HG03025 (cell line): ENCODE measurements around the gene NFKBIB.
"Not testable (repeated sequence)": the region's sequence is repeated elsewhere in the genome, so short reads cannot be mapped to it uniquely, and the experiment has no call there.

ENCODE experiments used
- ATAC-seq: cut with Tn5 transposase; IDR thresholded peaks from one replicate; pipeline ENCODE4 v1.9.1; 2021; ENCODE audit warnings: mild to moderate bottlenecking, moderate library complexity; ENCODE audit not compliant: unreplicated experiment, low FRiP score

NFKBIB gene, protein sequence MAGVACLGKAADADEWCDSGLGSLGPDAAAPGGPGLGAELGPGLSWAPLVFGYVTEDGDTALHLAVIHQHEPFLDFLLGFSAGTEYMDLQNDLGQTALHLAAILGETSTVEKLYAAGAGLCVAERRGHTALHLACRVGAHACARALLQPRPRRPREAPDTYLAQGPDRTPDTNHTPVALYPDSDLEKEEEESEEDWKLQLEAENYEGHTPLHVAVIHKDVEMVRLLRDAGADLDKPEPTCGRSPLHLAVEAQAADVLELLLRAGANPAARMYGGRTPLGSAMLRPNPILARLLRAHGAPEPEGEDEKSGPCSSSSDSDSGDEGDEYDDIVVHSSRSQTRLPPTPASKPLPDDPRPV

DNA sequence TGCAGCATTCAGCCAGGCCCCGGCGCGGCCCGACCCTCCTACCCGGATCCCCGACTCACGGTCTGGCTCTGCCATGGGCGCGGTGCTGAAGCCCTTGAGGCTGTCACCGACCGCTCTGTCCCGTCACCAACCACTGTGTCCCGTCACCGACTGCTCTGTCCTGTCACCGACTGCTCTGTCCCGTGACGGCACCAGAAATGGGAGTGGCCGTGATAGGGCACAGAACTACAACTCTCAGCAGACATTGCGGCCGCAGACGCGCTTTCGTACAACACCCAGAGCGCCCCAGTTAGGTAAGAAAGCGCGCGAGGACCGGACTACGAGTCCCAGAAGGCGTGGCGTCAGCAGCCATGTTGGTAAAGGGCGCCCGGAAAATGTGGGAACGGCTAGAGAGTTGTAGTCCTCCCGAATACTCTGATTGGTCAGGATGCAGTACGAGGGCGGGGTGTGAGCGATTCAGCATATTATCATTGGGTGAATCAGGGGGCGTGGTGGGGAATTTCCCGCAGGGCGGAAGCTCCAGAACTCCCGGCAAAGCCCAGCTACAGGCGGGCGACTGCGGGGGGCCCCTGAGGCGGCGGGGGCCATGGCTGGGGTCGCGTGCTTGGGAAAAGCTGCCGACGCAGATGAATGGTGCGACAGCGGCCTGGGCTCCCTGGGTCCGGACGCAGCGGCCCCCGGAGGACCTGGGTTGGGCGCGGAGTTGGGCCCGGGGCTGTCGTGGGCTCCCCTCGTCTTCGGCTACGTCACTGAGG lies at the start of gene NFKBIB, which contains the start of gene SIRT2:
Gene NFKBIB, plus strand, starts transcription at position 523 of the 755 bp plus-strand sequence. Its CDS starts 64 bp downstream, at position 587.
Gene SIRT2, minus strand, starts transcription at position 172 of the 755 bp plus-strand sequence. Its CDS starts 97 bp downstream, at position 75.
- peak; percentile 95 for ATAC-seq

DNA sequence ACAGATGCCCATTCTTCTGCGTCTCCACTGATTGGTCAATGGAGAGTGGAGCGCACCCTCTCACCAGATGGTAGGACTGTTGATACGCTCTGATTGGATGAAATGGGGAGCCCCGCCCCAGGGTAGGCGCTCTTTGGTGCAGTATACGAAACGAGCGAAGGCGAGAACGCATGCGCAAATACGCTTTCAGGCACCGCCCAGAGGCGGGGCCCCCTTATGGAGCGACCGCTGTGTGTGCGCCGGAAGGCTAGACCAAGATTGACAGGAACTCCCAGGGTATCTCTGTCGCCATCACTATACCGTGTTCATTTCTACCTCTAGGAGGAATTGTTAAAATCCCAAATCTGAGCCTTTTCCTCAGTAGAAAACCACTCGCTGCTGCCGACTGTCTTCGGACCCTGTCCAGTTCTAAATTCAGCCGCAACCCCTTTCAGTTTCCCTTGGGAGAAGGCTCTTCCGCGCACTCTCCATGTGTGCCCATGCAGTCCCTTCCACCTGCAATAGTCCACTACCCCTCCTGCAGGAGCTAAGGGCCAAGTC lies 49.3 kb upstream of the NFKBIB start:
- peak; percentile 64 for ATAC-seq

DNA sequence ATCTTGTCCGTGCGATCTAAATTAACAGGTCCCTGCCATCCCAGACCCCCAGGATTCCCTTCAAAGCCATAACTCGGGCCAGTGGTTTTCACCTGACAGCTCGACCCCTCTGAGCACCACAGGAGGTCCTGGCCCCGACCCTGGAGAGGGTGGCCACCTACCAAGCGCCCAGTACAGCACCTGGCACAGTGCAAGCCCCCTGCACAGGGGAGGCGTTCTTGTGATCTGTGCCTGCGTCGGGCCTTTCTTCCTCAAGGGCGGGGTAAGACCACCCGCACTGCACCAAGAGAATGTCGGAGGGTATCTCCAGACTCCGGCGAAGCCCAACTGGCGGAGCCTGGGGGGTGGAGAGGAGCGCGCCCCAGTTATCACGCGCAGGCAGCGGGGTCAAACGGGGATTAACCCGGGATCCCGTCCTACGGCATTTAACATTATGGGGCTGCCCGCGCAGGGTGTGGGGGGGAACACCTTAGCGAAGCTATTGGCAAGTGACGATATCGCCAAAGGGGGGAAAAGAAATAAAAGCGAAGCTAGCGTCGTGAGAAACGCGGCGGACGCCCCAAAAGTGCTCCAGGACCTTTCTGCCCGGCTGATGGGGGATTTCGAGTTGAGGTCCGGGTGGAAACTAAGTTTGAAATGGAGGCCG lies 48.7 kb upstream of the NFKBIB start:
- no peak for ATAC-seq

DNA sequence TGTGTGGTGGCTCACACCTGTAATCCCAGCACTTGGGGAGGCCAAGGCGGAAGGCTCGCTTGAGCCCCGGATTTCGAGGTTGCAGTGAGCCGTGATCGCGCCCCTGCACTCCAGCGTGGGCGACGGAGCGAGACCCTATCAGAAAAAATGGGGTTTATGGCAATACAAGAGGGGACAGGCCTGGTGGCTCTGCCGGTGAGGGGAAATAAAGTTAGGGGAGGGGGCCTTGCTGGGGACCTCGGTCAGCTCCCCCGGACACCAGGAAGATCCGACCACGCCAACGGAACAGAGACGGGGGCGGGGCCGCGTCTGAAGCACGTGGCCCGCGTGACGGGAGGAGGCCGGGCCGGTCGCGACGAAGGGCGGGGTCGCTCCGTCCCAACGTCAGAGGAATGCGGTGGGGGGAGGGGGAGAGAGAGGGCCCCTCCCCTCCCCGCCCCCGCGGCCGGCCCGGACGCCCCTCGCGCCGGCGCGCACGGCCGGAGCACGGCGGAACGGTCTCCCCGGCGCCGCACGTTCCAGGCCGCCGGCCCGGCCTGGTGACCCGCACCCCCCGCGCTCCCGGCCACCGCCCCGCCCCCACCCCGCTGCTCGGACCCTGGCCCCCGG lies 48.0 kb upstream of the NFKBIB start:
- ATAC-seq, result peak; percentile 21

DNA sequence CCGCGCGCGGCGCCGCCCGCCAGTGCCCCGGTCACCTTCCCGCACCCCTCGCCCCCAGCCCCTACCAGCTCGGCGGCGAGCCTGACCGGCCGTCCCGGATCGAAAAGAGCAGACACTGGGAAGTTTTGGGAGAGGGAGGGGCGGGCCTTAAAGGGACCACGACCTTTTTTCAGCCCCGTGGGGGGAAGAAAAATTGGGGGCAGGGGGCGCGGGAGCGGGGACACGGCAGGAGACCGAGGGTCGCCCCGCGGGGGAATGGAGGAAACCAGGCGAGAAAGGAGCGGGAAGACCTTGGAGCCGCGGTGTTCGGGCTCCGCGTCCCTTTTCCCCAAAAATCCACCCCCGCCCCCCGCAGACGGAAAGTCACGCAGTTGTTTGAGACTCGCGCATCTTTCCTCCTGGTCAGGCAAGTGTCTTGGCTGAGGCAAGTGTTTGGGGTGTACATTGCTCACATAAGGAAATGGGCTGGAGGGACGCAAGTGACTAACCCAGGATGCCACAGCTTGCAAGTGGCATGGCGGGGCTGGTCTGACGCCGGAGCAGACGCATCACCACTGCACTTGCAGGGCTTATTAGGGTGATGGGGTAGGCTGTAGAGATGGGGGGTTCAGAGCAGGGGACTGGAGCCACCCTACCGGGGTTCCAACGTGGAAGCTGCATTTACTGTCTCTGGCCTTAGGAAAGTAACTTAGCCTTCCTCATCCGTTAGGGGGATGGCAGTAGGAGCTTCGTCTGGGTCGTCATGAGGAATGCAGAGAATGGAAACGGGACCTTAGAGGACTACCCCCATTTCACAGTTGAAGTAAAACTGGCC lies 47.3 kb upstream of the NFKBIB start:
- ATAC-seq, result no peak

DNA sequence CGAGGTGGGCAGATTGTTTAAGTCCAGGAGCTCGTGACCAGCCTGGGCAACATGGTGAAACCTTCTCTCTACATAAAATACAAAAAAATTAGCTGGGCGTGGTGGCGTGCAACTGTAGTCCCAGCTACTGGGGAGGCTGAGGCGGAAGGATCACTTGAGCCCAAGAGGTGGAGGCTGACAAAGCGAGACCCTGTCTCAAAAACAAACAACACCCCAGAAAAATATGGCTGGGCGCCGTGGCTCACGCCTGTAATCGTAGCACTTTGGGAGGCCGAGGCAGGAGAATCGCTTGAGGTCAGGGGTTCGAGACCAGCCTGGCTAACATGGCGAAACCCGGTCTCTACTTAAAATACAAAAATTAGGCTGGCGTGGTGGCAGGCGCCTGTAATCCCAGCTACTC lies 46.6 kb upstream of the NFKBIB start:
- ATAC-seq, result no peak

DNA sequence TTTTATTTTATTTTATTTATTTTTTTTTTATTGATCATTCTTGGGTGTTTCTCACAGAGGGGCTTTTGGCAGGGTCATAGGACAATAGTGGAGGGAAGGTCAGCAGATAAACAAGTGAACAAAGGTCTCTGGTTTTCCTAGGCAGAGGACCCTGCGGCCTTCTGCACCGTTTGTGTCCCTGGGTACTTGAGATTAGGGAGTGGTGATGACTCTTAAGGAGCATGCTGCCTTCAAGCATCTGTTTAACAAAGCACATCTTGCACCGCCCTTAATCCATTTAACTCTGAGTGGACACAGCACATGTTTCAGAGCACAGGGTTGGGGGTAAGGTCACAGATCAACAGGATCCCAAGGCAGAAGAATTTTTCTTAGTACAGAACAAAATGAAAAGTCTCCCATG lies 44.8 kb upstream of the NFKBIB start:
- not testable (repeated sequence) for ATAC-seq

DNA sequence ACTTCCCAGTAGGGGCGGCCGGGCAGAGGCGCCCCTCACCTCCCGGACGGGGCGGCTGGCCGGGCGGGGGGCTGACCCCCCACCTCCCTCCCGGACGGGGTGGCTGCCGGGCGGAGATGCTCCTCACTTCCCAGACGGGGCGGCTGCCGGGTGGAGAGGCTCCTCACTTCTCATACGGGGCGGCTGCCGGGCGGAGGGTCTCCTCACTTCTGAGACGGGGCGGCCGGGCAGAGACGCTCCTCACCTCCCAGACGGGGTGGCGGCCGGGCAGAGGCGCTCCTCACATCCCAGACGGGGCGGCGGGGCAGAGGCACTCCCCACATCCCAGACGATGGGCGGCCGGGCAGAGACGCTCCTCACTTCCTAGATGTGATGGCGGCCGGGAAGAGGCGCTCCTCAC lies 44.0 kb upstream of the NFKBIB start:
- not testable (repeated sequence) for ATAC-seq

DNA sequence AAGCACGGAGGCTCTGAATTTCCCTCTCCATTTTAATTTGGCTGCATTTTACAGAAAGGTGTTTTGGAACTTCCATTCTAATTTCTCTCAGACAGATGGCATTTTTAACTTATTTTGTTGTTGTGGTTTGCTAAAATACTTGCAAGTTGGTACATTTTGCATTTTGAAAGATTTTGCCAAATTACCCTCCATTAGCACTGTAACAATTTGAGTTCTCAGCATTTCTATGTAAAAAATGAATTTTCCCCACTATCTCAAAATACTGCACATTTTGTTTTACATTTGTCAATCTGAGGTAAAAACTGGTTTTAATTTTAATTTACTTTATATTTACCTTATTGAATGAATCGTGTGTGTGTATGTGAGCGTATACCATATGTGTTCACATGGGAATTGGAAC lies 43.0 kb upstream of the NFKBIB start:
- ATAC-seq, result no peak

DNA sequence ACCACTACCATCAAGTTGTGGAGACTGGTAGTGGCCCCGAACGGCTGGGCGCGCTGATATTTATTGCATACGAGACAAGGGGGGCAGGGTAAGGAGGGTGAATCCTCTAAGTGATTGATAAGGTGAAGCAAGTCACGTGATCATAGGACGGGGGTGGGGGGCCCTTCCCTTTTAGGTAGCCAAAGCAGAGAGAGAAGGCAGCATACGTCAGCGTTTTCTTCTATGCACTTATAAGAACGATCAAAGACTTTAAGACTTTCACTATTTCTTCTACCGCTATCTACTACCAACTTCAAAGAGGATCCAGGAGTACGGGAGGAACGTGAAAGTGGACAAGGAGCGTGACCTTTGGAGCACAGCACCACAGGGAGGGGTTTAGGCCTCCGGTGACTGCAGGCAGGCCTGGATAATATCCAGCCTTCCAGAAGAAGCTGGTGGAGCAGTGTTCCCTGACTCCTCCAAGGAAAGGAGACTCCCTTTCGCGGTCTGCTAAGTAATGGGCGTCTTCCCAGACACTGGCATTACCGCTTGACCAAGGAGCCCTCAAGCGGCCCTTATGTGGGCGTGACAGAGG lies 40.1 kb upstream of the NFKBIB start:
- not testable (repeated sequence) for ATAC-seq

DNA sequence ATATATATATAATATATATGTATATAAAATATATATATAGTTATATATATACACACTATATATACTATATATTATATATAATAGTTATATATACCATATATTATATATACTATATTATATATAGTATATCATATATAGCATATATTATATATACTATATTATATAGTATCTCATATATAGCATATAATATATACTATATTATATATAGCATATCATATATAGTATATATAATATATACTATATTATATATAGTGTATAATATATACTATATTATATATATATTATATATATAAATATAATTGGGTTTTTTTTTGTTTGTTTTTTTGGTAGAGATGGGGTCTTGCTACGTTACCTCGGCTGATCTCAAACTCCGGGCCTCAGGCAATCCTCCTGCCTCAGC lies 38.4 kb upstream of the NFKBIB start:
- no peak for ATAC-seq

DNA sequence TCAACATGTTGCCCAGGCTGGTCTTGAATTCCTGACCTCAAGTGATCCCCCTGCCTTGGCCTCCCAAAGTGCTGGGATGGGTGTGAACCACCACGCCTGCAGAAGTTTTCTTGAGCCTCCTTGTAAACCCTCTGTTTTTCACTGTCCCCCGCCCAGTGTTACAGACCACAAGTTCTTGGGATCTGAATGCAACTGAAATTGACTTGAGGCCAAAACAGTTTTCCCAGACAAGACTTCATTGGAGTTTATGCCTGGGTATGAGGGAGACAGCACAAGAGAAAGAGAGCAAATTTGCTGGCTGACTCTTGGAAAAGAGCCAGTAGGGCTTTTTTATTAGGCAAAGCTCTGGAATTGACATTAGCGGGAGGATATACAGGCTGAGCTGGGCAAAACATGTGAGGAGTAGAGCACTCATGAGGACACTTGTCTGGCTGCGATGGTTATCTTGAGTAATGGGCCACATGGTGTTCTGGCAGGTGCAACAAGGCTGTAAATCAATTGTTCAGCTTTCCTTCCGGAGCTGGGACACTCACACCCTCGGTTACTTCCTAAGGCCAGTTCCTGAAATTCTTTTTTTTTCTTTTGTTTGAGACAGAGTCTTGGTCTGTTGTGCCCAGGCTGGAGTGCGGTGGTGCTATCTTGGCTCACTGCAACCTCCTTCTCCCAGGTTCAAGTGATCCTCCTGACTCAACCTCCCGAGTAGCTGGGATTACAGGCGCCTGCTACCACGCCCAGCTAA lies 37.3 kb upstream of the NFKBIB start:
- ATAC-seq, result no peak

DNA sequence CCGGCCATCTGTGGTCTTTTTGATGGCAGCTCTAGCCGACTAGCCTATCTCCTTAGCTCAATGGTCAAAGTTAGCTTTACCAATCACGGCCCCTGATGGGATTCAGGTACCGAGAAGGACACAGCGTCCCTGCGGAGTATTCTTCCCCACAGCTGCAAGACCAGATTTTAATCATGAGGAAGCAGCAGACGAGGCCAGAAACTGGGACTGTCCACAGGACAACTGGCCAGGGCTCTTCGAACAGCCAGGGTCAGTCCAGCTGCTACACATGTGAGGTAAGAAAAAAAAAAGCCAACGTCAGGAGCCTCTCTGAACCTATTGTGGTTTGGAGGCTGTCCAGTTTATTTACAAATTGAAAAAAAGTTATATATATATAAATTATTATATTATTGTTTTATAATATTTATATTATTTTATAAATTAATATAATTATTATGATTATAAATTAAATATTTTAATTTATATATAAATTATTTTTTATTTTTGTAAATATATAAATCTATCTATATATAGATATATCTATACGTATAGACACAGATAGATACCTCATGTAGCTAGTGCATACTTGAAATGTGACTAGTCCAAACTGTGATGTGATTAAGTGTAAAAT lies 32.5 kb upstream of the NFKBIB start:
- ATAC-seq, result no peak

DNA sequence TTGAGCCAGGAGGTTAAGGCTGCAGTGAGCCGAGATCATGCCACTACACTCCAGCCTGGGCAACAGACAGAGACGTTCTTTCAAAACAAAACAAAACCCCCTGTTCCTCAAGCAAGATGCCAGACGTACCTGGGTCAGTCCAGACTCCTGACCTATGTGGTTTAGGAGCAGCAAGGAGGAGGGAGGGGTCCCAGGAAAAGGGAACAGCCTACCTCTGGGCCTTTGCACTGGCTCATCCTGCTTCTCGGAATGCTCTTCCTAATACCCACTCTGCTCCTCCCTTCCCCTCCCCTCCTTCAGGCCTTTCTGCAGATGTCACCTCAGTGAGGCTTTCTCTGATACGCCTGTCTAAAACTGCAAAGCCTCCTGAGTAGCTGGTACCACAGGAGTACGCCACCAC lies 31.2 kb upstream of the NFKBIB start:
- no peak for ATAC-seq

DNA sequence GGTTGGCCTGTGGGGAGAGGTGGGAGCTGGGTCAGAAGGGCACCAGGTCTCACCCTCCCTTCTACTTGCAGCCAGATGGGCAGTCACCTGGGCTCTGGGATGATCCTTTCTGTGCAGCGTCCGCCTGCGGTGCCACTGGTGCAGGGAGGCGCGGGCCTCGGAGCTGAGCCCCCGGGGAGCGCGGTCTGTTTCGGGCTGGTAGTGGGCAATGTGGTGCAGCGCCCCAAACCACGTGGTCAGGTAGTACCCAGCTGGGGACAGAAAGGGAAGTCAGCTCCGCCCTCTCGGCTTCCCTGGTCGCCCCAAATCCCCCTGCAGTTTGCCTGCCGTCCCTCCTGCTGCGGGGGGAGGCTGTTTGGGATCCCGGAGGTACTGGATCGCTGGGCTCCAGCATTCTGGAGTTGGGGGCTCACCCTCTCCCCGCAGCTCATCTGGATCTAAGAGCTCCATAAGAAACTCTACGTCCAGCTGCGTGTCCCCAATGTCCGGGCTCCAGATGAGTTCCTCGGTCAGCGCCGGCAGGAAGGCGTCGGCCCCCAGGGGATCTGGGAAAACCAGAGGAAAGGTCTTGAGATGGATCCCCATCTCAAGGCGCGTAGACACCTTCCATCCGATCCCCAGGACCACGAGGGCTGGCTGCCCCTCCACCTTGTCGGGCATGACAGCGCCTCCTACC lies 30.5 kb upstream of the NFKBIB start:
- no peak for ATAC-seq

DNA sequence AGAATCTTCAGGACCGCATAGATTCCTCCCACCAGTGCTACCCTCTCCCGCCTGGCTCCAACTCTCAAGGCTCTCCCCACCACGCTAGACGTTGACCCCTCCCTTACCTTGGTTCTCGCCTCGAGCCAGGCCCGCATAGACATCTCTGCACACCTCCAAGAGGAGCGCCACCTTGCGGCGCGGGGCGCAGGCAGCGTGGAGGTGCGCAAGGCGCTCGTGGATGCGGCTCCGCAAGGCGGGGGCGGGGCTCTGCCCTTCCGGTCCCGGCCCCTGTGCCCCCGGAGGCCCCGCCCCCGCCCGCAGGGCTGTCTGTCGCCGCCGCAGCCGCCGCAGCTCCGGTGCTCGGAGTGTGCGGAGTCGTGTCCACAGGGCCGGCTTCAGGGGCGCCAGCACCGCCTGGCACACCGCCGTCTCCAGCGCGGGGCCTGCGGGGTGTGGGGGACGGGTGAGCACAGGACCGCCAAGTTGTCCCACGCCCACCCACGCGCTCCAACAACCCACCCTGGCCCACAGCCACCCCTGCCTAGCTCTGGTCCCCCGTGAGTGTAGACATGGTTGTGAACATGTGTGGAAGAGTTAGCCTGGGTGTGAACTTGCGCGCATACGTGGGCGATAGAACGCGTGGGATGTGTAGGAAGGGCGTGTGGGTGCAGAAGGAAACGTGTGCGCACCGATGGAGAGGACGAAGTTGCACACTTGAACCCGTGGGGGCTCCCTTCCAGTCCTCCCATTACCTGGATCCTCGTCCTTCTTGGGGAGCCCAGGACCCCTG lies 29.7 kb upstream of the NFKBIB start:
- peak; percentile 58 for ATAC-seq

DNA sequence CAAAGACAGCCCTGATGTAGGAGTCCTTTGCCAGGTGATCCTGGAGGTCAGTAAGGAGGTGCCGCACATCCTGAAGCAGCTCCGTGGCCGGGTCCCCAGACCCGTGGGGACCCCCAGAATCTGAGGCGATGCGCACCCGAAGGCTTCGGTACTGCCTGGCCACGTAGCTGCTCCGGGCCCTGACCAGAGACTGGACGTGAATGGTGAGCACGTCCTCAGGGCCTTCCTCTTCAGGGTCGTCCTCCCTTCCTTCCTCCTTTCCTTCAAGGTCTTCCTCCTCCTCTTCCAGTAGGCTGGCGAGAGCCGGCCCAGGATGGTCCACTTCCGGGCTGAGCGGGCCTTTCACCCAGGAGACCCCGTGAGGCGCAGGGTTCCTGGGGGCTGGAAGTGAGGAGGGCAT lies 29.2 kb upstream of the NFKBIB start:
- no peak for ATAC-seq
